ENCODE results near the gene ASPSCR1. TPM values are rescaled to one million over a fixed set of nuclear protein-coding genes. Genes with fewer than 3 reads are reported as not detected.

The ASPSCR1 gene
- total and polyA plus RNA-seq, 2 of the 13 experiments (the other 11 are each of a cell fraction or from before 2014, with no cell fraction given), result 274 to 314 TPM

- no peak for TF ChIP-seq HES4 (CRISPR knock-in tag; IDR thresholded peaks at IDR 0.05; ENCODE audit: borderline replicate concordance)
- TF ChIP-seq JARID2 (CRISPR knock-in tag; IDR thresholded peaks at IDR 0.05; ENCODE audit: insufficient replicate concordance), result no peak
- no peak for TF ChIP-seq ASH2L (IDR thresholded peaks at IDR 0.05; ENCODE audit: insufficient read length, low read depth, low read length)
- TF ChIP-seq KDM3A (CRISPR knock-in tag; IDR thresholded peaks at IDR 0.05; ENCODE audit: low read depth), result peak; percentile 98
- peak; percentile 89; the same call in 1 of the 2 replicates for TF ChIP-seq CBX5 (CRISPR knock-in tag; IDR thresholded peaks at IDR 0.05; ENCODE audit: borderline replicate concordance)
- TF ChIP-seq MTA1 (CRISPR knock-in tag; IDR thresholded peaks at IDR 0.05; ENCODE audit: borderline replicate concordance), result no peak
- peak; percentile 76; the same call in 1 of the 2 replicates for TF ChIP-seq CHCHD3 (CRISPR knock-in tag; IDR thresholded peaks at IDR 0.05)
- no peak for TF ChIP-seq DNMT3B (CRISPR knock-in tag; conservative IDR thresholded peaks at IDR 0.05)
- TF ChIP-seq ZNF766 (CRISPR knock-in tag; IDR thresholded peaks at IDR 0.05; ENCODE audit: borderline replicate concordance), result 0 out of 2 replicates have a peak, but pooled peaks have one; percentile 49
- TF ChIP-seq ZNF276 (CRISPR knock-in tag; IDR thresholded peaks at IDR 0.05; ENCODE audit: low read depth), result 0 out of 2 replicates have a peak, but pooled peaks have one; percentile 13
- peak; percentile 77; the same call in 1 of the 2 replicates for TF ChIP-seq ARID4A (CRISPR knock-in tag; IDR thresholded peaks at IDR 0.05; ENCODE audit: borderline replicate concordance)
- TF ChIP-seq ZNF782 (CRISPR knock-in tag; IDR thresholded peaks at IDR 0.05; ENCODE audit: borderline replicate concordance), result peak; percentile 54; the same call in 1 of the 2 replicates
- peak; percentile 12; the same call in 1 of the 2 replicates for TF ChIP-seq ZMYM3 (CRISPR knock-in tag; IDR thresholded peaks at IDR 0.05)
- TF ChIP-seq ZNF510 (CRISPR knock-in tag; IDR thresholded peaks at IDR 0.05; ENCODE audit: low read depth), result 0 out of 2 replicates have a peak, but pooled peaks have one; percentile 22
- 0 out of 2 replicates have a peak, but pooled peaks have one; percentile 10 for TF ChIP-seq HMG20A (CRISPR knock-in tag; IDR thresholded peaks at IDR 0.05; ENCODE audit: borderline replicate concordance)
- peak; percentile 38 for TF ChIP-seq TAF15 (IDR thresholded peaks at IDR 0.05; ENCODE audit: low read depth, low read length, poor library complexity, severe bottlenecking)
- TF ChIP-seq PRDM10 (CRISPR knock-in tag; IDR thresholded peaks at IDR 0.05; ENCODE audit: low read depth), result 0 out of 2 replicates have a peak, but pooled peaks have one; percentile 35
Measured at GRCh38 chr17:82021107-82021899, 43.9 kb downstream of the ASPSCR1 start (continued).
